Hindlimb muscle (tissue), 1 donor: ENCODE data around the gene IGLL5. TPM values are rescaled to one million over a fixed set of nuclear protein-coding genes. Genes with fewer than 3 reads are reported as not detected.

Experiments used
- DNase-seq: peaks from one replicate; pipeline ENCODE4 v3.0.0-alpha.2; 2013
- polyA plus RNA-seq: library from polyadenylated mRNA; unstranded; fragments of 120-200 nt; gene quantifications from one replicate; pipeline ENCODE4 v1.2.1, GENCODE V29; 2013; ENCODE audit not compliant: insufficient read length

Gene IGLL5
- polyA plus RNA-seq, 1 donor: 0.22 TPM

GRCh38 chr22:22928666-22929380 lies 41.2 kb downstream of the IGLL5 start:
- peak; percentile 26 for DNase-seq

GRCh38 chr22:22929381-22930221 lies 42.0 kb downstream of the IGLL5 start:
- no peak for DNase-seq

GRCh38 chr22:22930222-22930497 lies 42.5 kb downstream of the IGLL5 start:
- no peak for DNase-seq

GRCh38 chr22:22930571-22931556 lies 43.2 kb downstream of the IGLL5 start:
- DNase-seq: no peak

GRCh38 chr22:22931557-22932270 lies 44.1 kb downstream of the IGLL5 start:
- DNase-seq: no peak

- DNase-seq: no peak
Measured at GRCh38 chr22:22932512-22932941, 44.9 kb downstream of the IGLL5 start.

- DNase-seq: no peak
Measured at GRCh38 chr22:22933100-22933806, 45.6 kb downstream of the IGLL5 start.

- DNase-seq: no peak
Measured at GRCh38 chr22:22933807-22934542, 46.4 kb downstream of the IGLL5 start.

GRCh38 chr22:22934543-22935055 lies 47.0 kb downstream of the IGLL5 start:
- DNase-seq: no peak

- no peak for DNase-seq
Measured at GRCh38 chr22:22935056-22935545, 47.5 kb downstream of the IGLL5 start.

- DNase-seq: no peak
Measured at GRCh38 chr22:22935546-22936157, 48.0 kb downstream of the IGLL5 start.

GRCh38 chr22:22936180-22936914 lies 48.7 kb downstream of the IGLL5 start:
- DNase-seq: no peak

- no peak for DNase-seq
Measured at GRCh38 chr22:22936915-22937656, 49.5 kb downstream of the IGLL5 start.

- DNase-seq: no peak
Measured at GRCh38 chr22:22937894-22938480, 50.4 kb downstream of the IGLL5 start.

GRCh38 chr22:22938672-22939587 lies 51.3 kb downstream of the IGLL5 start:
- no peak for DNase-seq

GRCh38 chr22:22939588-22940368 lies 52.2 kb downstream of the IGLL5 start:
- no peak for DNase-seq
